ENCODE data around the gene SPSB2.
A peak's percentile ranks its signal among the peaks of the same experiment; 100 is the strongest.

The SPSB2 gene

DNA sequence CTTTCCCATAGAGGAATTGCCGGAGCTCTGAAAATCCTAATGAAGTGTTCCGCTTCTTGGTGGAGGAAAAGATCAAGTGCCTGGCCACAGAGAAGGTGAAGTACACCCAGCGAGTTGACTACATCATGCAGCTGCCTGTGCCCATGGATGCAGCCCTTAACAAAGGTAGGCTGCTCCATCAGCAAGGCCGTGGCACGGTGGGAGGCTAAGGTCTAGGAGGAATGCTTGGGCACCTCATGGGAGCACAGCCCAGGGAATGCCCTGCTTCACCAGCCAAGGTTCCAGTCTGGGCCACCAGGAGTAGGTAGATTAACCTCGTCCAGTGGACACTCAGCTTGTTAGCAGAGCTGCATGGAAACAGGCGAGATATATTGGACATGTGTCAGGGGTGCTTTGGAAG lies 12.2 kb downstream of the SPSB2 start:
- H3K27ac Mint-ChIP-seq = no peak overlapping the region
- intact Hi-C loops (cut with micrococcal nuclease) = no loop called here
- H3K9me3 Mint-ChIP-seq = no peaks in the 10 kb centered on the region
- H3K27me3 Mint-ChIP-seq = no peaks in the 10 kb centered on the region
- no peak overlapping the region for H3K4me3 Mint-ChIP-seq
- peaks cover 98% of the 10 kb centered on the region for H3K36me3 Mint-ChIP-seq (ENCODE audit: low read depth)
- peaks cover under 1% of the 10 kb centered on the region for H3K4me1 Mint-ChIP-seq (ENCODE audit: low read depth)

DNA sequence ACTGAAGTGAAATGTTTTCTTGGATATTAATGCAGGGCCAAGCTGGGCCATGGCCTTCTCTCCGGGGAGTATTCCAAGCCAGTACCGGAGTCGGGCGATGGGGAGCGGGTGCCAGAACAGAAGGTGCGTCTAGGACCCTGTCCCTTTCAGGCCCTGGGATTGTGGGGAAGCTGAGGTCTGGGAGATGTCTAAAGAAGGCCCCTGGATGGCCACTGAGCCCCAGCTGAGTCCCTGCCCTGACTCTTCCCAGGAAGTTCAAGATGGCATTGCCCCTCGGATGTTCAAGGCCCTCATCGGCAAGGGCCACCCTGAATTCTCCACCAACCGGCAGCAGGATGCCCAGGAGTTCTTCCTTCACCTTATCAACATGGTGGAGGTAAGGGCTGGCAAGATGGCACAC lies 13.0 kb downstream of the SPSB2 start:
- H3K9me3 Mint-ChIP-seq = no peaks in the 10 kb centered on the region
- peaks cover 97% of the 10 kb centered on the region for H3K36me3 Mint-ChIP-seq (ENCODE audit: low read depth)
- H3K27me3 Mint-ChIP-seq = no peaks in the 10 kb centered on the region
- intact Hi-C loops (cut with micrococcal nuclease) = no loop called here
- no peak overlapping the region for H3K4me3 Mint-ChIP-seq
- H3K27ac Mint-ChIP-seq = no peak overlapping the region
- H3K4me1 Mint-ChIP-seq (ENCODE audit: low read depth) = no peaks in the 10 kb centered on the region

DNA sequence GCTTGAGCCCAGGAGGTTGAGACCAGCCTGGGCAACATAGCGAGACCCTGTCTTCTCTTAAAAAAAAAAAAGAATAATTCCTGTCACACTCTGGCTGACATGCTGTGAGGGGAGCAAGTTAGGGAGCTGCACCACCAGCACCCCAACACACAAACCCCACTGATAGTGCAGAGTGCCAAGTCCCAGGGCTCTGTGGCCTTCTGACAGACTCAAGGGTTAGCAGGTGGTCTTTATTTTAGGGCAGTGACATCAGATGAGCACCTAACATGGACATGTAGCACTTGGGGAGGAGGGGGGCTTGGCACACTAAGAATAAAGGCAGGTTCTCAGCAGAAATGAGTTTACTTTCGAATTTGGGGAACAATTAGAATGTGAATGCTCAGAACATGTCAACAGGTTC lies 14.3 kb downstream of the SPSB2 start:
- Mint-ChIP-seq H3K27ac (no peak overlapping the region), H3K36me3 (ENCODE audit: low read depth) (peaks cover 91% of the 10 kb centered on the region), H3K4me3 (no peak overlapping the region), H3K27me3 (no peaks in the 10 kb centered on the region), H3K4me1 (ENCODE audit: low read depth) (peaks cover 6% of the 10 kb centered on the region), H3K9me3 (no peaks in the 10 kb centered on the region)
- intact Hi-C loops (cut with micrococcal nuclease) = no loop called here

DNA sequence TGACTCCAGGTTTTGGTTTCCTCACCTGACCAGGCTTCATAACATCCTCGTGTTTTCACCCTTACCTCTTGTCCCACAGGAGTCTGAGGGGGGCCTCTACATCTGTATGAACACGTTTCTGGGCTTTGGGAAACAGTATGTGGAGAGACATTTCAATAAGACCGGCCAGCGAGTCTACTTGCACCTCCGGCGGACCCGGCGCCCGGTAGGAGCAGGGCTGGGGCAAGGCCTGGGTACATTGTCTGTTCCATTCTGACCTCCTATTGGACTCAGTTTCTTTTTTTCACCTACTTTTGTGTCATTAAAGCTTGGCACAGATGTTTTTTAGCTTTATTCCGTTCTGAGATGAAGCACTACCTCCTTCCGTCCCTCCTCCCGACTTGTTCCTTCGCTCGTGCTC lies 17.8 kb downstream of the SPSB2 start:
- H3K27me3 Mint-ChIP-seq = no peaks in the 10 kb centered on the region
- H3K4me3 Mint-ChIP-seq = no peak overlapping the region
- H3K36me3 Mint-ChIP-seq (ENCODE audit: low read depth) = peaks cover 75% of the 10 kb centered on the region
- no peak overlapping the region for H3K27ac Mint-ChIP-seq
- H3K9me3 Mint-ChIP-seq = no peaks in the 10 kb centered on the region
- intact Hi-C loops (cut with micrococcal nuclease) = no loop called here
- peaks cover 23% of the 10 kb centered on the region for H3K4me1 Mint-ChIP-seq (ENCODE audit: low read depth)

DNA sequence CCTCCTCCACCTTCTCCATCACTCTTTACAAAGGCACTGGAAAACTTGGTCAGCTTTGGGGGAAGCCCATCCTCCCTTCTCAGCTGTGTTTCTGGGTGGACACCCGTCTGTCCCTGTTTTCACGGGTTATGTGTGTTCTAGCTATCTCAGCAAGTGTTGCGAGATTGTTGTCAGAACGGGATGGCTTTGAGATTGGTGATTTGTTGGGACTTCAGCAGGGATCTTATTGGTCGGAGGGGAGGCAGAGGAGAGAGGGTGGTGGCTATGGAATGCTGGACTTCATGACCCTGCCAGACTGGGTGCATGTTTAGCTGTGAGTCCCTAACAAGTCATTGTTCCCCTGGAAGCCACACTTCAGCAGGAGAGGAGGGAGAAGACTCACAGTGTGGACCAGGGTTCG lies 19.1 kb downstream of the SPSB2 start:
- Mint-ChIP-seq H3K4me3 (no peak overlapping the region), H3K27ac (no peak overlapping the region), H3K9me3 (no peaks in the 10 kb centered on the region), H3K4me1 (ENCODE audit: low read depth) (peaks cover 28% of the 10 kb centered on the region), H3K36me3 (ENCODE audit: low read depth) (peaks cover 62% of the 10 kb centered on the region), H3K27me3 (no peaks in the 10 kb centered on the region)
- intact Hi-C loops (cut with micrococcal nuclease) = no loop called here

DNA sequence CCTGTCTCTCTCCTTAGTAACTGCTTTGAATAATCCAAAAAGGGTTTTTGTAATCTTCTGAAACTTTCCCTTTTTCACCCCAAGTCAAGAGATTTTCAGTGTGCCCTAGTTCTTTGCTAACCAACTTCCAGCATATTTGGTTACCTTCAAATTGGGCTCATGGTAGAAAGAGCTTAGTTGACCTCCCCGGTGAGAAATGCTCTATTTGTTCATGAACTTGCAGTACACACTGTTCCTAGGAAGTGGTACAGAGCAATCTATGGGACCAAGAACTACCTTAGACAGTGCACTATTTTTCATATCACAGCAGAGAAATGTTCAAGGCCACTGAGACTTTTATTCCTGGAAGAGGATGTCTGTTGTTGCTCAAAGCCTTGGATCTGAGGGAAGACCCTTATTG lies 19.5 kb downstream of the SPSB2 start:
- Mint-ChIP-seq H3K4me1 (ENCODE audit: low read depth) (peaks cover 28% of the 10 kb centered on the region), H3K27me3 (no peaks in the 10 kb centered on the region), H3K4me3 (no peak overlapping the region), H3K9me3 (no peaks in the 10 kb centered on the region), H3K27ac (peak overlapping the region; percentile 91), H3K36me3 (ENCODE audit: low read depth) (peaks cover 58% of the 10 kb centered on the region)
- intact Hi-C loops (cut with micrococcal nuclease) = no loop called here

DNA sequence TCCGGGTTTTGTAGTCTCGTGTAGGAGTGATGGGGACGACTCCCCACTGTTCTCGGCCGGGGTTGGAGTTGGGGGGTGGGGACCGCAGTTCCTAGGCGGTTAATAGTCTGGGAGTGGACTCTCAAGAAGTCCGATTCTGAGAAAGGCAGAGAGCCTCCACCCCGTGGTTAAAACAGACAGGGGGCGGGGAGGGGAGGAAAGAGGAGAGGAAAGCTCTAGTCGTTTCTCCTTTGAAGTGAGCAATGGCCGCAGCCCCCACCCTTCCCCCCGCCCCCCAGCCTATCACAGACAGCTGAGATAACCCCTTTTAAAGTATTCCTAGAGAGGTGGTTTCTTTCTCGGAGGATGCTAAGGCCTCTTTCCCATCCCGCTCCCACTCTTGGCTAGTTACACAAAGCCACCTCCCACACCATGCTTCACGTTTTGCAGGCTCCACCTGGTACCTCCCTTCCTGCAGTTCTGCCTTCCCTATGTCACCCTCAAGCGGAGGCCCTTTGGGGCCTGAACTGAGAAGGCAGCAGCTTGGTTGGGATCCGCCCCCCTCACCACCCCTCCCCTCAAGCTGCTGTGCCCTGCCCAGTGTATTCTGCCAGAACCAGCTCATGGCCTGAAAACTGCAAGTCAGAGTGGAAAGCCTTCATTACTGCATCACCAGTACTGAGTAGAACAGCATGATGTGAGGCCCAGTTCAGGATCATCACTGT lies 20.3 kb downstream of the SPSB2 start:
- intact Hi-C loops (cut with micrococcal nuclease) = loop anchor here (1.0 kb wide), 2 partner anchors 19 to 190 kb away; partner anchors contain the start of gene ING4
- Mint-ChIP-seq H3K36me3 (ENCODE audit: low read depth) (peaks cover 50% of the 10 kb centered on the region), H3K27me3 (no peaks in the 10 kb centered on the region), H3K9me3 (no peaks in the 10 kb centered on the region), H3K4me1 (ENCODE audit: low read depth) (peaks cover 35% of the 10 kb centered on the region), H3K4me3 (peak overlapping the region; percentile 87), H3K27ac (peak overlapping the region; percentile 91)

DNA sequence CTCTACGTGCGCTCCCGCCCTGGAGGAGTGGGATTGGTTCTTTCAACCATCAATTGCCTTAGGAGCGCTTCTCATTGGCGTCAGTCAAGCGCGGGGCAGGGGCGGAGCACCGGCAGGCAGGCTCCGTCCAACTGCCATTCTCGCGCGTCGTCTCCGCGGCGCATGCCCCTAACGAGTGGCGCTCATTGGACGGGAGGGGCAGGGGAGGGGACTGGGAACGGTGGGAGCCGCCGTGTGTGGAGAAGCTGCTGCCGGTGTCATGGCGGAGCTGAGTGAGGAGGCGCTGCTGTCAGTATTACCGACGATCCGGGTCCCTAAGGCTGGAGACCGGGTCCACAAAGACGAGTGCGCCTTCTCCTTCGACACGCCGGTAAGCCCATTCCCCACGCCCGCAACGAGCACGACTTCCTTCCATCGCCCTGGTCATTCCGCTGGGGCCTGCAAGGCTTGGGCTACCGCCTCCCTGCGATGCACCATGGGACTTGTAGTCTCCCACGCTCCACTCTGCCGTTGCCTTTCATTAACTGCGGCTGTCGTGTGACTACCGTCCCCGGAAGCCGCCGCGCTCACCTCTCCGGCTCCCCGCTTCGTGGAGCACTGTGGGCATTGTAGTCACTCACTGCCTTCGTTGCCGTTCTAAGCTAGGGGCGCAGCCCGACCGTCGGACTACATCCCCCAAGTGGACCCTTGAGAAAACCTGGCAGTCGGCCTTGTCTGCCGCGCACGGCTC lies 21.0 kb downstream of the SPSB2 start, which contains the start of gene USP5:
Gene USP5 (plus strand): TSS at position 230 of the 730 bp plus-strand sequence. CDS start 30 bp downstream, at position 260.
- H3K36me3 Mint-ChIP-seq (ENCODE audit: low read depth) = peaks cover 43% of the 10 kb centered on the region
- peak within 1 kb of the TSS; percentile 91 for H3K27ac Mint-ChIP-seq
- no peaks in the 10 kb centered on the region for H3K9me3 Mint-ChIP-seq
- intact Hi-C loops (cut with micrococcal nuclease) = loop anchor here (1.0 kb wide), 2 partner anchors 20 to 189 kb away; partner anchors contain the start of gene ING4
- H3K4me3 Mint-ChIP-seq = peak within 1 kb of the TSS; percentile 87
- peaks cover 35% of the 10 kb centered on the region for H3K4me1 Mint-ChIP-seq (ENCODE audit: low read depth)
- H3K27me3 Mint-ChIP-seq = no peaks in the 10 kb centered on the region

DNA sequence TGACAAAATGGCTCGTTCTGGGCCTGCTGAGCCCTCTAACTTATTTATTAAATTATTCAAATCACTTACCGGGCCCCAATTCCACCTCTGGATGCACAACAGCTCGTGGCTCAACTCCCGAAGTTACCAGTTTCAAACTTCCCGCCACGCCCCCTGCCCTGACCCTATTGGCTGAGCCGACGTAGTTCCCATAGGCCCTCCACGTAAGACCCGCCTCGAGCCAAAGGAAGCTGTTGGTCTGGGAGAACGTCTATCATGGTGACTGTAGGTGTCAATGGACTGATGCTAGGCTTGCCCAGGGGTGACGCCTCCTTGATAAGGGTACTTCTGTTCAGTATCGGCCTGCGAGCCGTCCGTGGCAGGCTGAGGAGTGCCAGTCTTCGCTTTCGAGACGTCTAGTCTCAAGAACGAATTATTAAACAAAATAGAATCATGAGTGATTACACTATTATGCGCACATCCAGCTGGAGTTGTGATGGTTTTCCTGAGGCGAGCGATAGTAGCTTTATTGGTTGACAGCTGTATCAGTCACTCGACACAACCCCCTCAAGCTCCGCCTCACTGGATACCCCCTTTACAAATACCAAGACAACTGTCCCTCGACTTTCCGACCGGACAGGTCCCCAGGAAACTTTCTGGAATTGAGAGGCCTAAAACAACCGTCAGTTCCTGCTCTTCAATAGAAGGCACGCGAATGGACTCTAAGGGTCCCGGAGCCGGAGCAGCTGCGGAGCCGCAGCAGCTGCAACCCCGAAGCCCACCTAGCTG lies 21.8 kb downstream of the SPSB2 start, which contains the start of gene CDCA3:
Gene CDCA3 (minus strand): TSS at position 134 of the 768 bp plus-strand sequence. CDS start 334 bp downstream, outside the sequence.
- Mint-ChIP-seq H3K4me1 (ENCODE audit: low read depth) (peaks cover 41% of the 10 kb centered on the region), H3K27ac (peak within 1 kb of the TSS; percentile 91), H3K36me3 (ENCODE audit: low read depth) (peaks cover 35% of the 10 kb centered on the region), H3K4me3 (peak within 1 kb of the TSS; percentile 87), H3K27me3 (no peaks in the 10 kb centered on the region), H3K9me3 (no peaks in the 10 kb centered on the region)
- intact Hi-C loops (cut with micrococcal nuclease) = no loop called here

DNA sequence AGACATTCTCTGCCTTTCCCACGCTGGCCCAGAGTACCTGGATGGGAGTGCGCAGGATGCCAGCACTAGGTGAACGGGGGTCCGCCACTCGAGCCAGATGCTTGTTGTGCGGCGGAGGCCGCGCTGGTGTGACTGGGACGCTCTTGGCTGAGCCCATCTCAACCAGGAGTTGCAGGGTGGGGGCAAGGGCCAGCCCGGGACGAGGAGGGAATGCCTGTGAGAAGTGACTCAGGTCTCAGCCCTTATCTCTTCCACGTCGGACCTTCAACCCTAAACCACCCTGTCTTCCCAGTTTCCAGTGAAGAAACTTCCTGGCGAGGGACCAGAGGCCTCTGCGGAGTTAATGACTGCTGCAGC lies 22.3 kb downstream of the SPSB2 start:
- Mint-ChIP-seq H3K4me3 (no peak overlapping the region), H3K36me3 (ENCODE audit: low read depth) (peaks cover 30% of the 10 kb centered on the region), H3K27me3 (no peaks in the 10 kb centered on the region), H3K4me1 (ENCODE audit: low read depth) (peaks cover 46% of the 10 kb centered on the region), H3K27ac (peak overlapping the region; percentile 91), H3K9me3 (no peaks in the 10 kb centered on the region)
- intact Hi-C loops (cut with micrococcal nuclease) = no loop called here

DNA sequence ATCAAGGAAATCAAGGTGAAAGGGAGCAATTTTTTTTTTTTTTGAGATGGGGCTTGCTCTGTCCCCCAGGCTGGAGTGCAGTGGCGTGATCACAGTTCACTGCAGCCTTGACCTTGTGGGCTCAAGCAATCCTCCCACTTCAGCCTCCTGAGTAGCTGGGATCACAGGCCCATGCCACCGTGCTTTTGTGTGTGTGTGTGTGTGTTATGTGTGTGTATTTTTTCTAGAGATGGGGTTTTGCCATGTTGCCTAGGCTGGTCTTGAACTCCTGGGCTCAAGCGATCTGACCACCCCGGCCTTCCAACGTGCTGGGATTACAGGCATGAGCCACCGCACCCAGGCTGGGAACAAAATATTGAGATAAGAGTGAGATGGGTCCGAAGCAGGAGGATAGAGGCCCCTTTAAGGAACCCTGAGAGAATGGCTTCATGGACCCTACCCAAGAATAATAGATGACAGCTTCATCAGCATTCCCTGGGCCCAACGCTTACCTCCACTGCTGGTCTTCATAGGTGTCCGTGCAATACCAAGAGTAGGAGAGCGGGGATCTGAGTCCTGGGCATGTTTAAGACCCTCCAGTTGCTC lies 23.0 kb downstream of the SPSB2 start:
- intact Hi-C loops (cut with micrococcal nuclease) = no loop called here
- peak overlapping the region; percentile 91 for H3K27ac Mint-ChIP-seq
- H3K9me3 Mint-ChIP-seq = no peaks in the 10 kb centered on the region
- peaks cover 46% of the 10 kb centered on the region for H3K4me1 Mint-ChIP-seq (ENCODE audit: low read depth)
- no peaks in the 10 kb centered on the region for H3K27me3 Mint-ChIP-seq
- no peak overlapping the region for H3K4me3 Mint-ChIP-seq
- peaks cover 24% of the 10 kb centered on the region for H3K36me3 Mint-ChIP-seq (ENCODE audit: low read depth)

DNA sequence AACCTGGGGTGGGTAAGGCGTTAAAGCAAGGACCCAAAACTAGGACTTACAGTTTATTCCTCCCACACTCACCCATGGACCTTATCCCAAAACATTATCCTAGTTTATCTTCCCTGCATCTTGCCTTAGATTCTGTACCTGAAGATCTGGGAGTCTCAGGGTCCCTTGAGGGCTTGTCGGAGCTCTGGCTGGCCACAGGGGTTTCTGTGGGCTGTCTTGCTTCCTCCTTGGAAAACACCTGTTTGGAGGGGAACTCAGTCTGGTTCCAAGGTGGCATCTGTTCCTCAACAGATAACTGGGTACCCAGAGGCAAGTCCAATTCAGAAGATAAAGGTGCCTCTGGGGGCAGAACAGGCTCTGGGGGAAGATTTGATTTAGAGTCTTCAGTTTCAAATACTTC lies 23.7 kb downstream of the SPSB2 start:
- H3K4me1 Mint-ChIP-seq (ENCODE audit: low read depth) = peaks cover 46% of the 10 kb centered on the region
- intact Hi-C loops (cut with micrococcal nuclease) = no loop called here
- no peak overlapping the region for H3K4me3 Mint-ChIP-seq
- no peak overlapping the region for H3K27ac Mint-ChIP-seq
- H3K9me3 Mint-ChIP-seq = no peaks in the 10 kb centered on the region
- H3K36me3 Mint-ChIP-seq (ENCODE audit: low read depth) = peaks cover 23% of the 10 kb centered on the region
- no peaks in the 10 kb centered on the region for H3K27me3 Mint-ChIP-seq

DNA sequence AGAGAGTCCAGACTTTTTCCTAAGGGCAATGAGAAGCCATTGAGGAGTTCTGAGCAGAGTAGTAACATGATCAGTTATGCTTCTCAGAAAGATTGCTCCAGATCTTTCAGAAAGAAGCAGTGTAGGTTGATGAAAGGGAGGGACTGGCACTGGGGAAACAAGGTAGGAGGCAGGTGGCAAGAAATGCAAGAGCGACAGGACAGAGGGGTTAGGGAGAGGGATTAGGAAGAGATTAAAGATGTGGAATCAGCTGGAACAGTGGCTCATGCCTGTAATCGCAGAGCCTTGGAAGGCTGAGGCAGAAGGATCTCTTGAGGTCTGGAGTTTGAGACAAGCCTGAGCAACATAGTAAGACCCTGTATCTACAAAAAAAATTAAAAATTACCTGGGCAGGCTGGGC lies 25.4 kb downstream of the SPSB2 start:
- Mint-ChIP-seq H3K27me3 (peaks cover 8% of the 10 kb centered on the region), H3K27ac (peak overlapping the region; percentile 16), H3K4me3 (no peak overlapping the region)

More for the DNA sequence above, 25.4 kb downstream of the SPSB2 start:
- peaks cover 29% of the 10 kb centered on the region for H3K4me1 Mint-ChIP-seq (ENCODE audit: low read depth)
- peaks cover 13% of the 10 kb centered on the region for H3K36me3 Mint-ChIP-seq (ENCODE audit: low read depth)
- intact Hi-C loops (cut with micrococcal nuclease) = no loop called here
- no peaks in the 10 kb centered on the region for H3K9me3 Mint-ChIP-seq
